ENCODE results near the gene KCTD1.
A peak's percentile ranks its signal among the peaks of the same experiment; 100 is the strongest.

KCTD1 gene

GRCh38 chr18:26549263-26550094 is 1.1 kb upstream of the KCTD1 start:
- TF ChIP-seq YY1 (IDR thresholded peaks at IDR 0.05; ENCODE audit: low read depth): peak; percentile 85
- 0 out of 2 replicates have a peak, but pooled peaks have one; percentile 14 for TF ChIP-seq RAD21 (IDR thresholded peaks at IDR 0.05; ENCODE audit: low read depth)
- no peak for TF ChIP-seq TEAD4 (IDR thresholded peaks at IDR 0.05)
- TF ChIP-seq ZBTB7A (IDR thresholded peaks at IDR 0.05; ENCODE audit: low read depth): no peak; the same call in 1 of the 2 replicates
- TF ChIP-seq NFIC (IDR thresholded peaks at IDR 0.05): 0 out of 2 replicates have a peak, but pooled peaks have one; percentile 9
- TF ChIP-seq EGR1 (IDR thresholded peaks at IDR 0.05): peak; percentile 85
- TF ChIP-seq TAF1 (IDR thresholded peaks at IDR 0.05; ENCODE audit: low read depth): peak; percentile 87

DNA sequence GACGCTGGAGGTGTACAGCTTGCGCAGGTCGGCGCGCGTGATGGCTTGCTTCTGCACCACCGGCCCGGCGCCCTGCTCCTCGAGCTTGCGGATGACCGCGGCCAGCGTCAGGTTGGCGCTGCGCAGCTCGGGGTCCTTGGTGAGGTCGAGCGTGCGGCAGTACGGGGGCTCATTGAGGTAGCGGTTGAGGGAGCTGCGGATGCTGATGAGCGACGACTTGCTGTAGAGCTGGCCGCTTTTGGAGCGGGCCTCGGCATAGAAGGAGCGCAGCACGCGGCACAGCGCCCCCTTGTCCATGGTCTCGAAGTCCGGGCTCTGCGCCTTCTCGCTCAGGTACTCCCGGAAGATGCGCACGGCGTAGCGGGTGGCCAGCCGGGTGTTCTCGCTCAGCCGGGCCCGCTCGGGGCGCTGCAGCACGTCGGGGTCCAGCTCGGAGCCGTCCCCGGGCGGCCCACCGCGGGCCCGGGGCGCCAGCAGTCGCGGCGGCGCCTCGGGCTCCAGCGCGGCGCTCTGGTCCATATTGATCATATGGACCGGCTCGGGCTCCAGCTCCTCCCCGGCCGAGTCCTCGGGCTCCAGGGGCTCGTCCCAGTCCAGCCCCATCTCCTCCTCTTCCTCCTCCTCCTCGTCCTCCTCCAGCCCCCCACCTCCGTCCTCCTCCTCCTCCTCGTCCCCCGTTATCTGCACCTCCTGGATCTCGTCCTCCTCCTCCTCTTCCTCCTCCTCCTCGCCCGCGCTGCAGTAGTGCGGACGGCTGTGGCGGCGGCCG is 523 bp downstream of the KCTD1 start:
- TF ChIP-seq RAD21 (IDR thresholded peaks at IDR 0.05; ENCODE audit: low read depth): no peak
- no peak for TF ChIP-seq NFIC (IDR thresholded peaks at IDR 0.05)
- TF ChIP-seq, protein P1, sequence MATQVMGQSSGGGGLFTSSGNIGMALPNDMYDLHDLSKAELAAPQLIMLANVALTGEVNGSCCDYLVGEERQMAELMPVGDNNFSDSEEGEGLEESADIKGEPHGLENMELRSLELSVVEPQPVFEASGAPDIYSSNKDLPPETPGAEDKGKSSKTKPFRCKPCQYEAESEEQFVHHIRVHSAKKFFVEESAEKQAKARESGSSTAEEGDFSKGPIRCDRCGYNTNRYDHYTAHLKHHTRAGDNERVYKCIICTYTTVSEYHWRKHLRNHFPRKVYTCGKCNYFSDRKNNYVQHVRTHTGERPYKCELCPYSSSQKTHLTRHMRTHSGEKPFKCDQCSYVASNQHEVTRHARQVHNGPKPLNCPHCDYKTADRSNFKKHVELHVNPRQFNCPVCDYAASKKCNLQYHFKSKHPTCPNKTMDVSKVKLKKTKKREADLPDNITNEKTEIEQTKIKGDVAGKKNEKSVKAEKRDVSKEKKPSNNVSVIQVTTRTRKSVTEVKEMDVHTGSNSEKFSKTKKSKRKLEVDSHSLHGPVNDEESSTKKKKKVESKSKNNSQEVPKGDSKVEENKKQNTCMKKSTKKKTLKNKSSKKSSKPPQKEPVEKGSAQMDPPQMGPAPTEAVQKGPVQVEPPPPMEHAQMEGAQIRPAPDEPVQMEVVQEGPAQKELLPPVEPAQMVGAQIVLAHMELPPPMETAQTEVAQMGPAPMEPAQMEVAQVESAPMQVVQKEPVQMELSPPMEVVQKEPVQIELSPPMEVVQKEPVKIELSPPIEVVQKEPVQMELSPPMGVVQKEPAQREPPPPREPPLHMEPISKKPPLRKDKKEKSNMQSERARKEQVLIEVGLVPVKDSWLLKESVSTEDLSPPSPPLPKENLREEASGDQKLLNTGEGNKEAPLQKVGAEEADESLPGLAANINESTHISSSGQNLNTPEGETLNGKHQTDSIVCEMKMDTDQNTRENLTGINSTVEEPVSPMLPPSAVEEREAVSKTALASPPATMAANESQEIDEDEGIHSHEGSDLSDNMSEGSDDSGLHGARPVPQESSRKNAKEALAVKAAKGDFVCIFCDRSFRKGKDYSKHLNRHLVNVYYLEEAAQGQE (IDR thresholded peaks at IDR 0.05; ENCODE audit: low read depth): no peak
- 0 out of 2 replicates have a peak, but pooled peaks have one; percentile 5 for TF ChIP-seq TAF1 (IDR thresholded peaks at IDR 0.05; ENCODE audit: low read depth)

GRCh38 chr18:26546875-26547645 is 1.3 kb downstream of the KCTD1 start:
- TF ChIP-seq NFIC (IDR thresholded peaks at IDR 0.05) (no peak), TAF1 (IDR thresholded peaks at IDR 0.05; ENCODE audit: low read depth) (no peak), CEBPB (IDR thresholded peaks at IDR 0.05) (no peak), MAX (IDR thresholded peaks at IDR 0.05) (no peak), YY1 (IDR thresholded peaks at IDR 0.05; ENCODE audit: low read depth) (no peak), EGR1 (IDR thresholded peaks at IDR 0.05) (no peak), TEAD4 (IDR thresholded peaks at IDR 0.05) (no peak), TCF12 (IDR thresholded peaks at IDR 0.05; ENCODE audit: low read depth) (no peak), RAD21 (IDR thresholded peaks at IDR 0.05; ENCODE audit: low read depth) (no peak), FOXM1 (IDR thresholded peaks at IDR 0.05; ENCODE audit: borderline replicate concordance, low read depth) (no peak)
- TF ChIP-seq, protein P1 (IDR thresholded peaks at IDR 0.05; ENCODE audit: low read depth): no peak
- TF ChIP-seq, protein P2, sequence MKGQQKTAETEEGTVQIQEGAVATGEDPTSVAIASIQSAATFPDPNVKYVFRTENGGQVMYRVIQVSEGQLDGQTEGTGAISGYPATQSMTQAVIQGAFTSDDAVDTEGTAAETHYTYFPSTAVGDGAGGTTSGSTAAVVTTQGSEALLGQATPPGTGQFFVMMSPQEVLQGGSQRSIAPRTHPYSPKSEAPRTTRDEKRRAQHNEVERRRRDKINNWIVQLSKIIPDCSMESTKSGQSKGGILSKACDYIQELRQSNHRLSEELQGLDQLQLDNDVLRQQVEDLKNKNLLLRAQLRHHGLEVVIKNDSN (IDR thresholded peaks at IDR 0.05): no peak

DNA sequence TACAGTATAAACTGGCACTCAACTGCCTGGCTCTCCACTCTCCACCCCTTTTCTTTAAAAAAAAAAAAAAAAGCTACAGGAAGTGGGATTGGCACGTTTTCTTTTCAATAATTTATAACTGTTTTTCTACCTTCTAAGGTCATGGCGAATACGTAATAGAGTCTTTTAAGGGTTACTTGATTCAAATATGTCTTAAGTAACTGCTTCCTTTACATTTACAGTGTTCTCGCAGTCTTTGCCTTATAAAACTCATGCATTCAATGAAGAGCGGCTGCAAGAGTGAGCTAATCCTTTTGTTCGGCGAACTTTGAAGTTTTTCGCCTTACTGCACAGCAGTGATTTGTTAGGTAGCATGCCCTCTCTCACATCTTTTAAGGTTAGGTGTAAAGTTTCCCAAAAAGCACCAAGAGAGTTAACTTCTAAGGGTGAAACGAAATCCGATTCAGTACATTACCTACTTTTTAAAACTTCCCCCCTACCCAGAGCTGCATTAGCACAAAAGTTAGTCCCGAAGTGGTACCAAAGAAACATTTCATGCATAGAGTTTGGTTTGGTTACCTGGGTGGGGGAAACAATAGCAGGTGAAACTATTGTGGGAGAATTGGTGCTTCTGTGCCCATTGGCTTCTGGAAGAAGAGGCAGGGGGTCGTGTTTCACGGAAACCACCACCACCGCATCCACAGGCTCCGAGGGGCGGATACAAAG is 2.0 kb downstream of the KCTD1 start:
- TF ChIP-seq TEAD4 (IDR thresholded peaks at IDR 0.05) (no peak), RAD21 (IDR thresholded peaks at IDR 0.05; ENCODE audit: low read depth) (0 out of 2 replicates have a peak, but pooled peaks have one; percentile 1), NFIC (IDR thresholded peaks at IDR 0.05) (0 out of 2 replicates have a peak, but pooled peaks have one; percentile 11), TAF1 (IDR thresholded peaks at IDR 0.05; ENCODE audit: low read depth) (no peak), CEBPB (IDR thresholded peaks at IDR 0.05) (no peak)
- TF ChIP-seq, protein P1 (IDR thresholded peaks at IDR 0.05; ENCODE audit: low read depth): no peak
- TF ChIP-seq, protein P2 (IDR thresholded peaks at IDR 0.05): no peak
